GM12878 (cell line): Measurements from ENCODE around the gene SPATA24. TPM values are rescaled to one million over a fixed set of nuclear protein-coding genes. Genes with fewer than 3 reads are reported as not detected.
A peak's percentile ranks its signal among the peaks of the same experiment; 100 is the strongest.

Experiments
- ATAC-seq: fragments of 200-7000 bp; cut with Tn5 transposase; 3 replicates; pipeline ENCODE4 v1.9.1; 2020; ENCODE audit warnings: mild to moderate bottlenecking, moderate library complexity
- BruUV-seq: library from RNA; stranded (reverse); fragments of 400-500 nt; replicated peaks from 2 replicates; lab custom pipeline; 2021; lab: Mats Ljungman, UMichigan
- CTCF ChIA-PET: fragments of 300-600 bp; sonication (Branson Sonifier 250); formaldehyde crosslinking; extraction: SDS; loops from one replicate; lab custom pipeline; 2021; ENCODE audit warnings: inconsistent platforms; lab: Yijun Ruan, JAX
- POLR2A ChIA-PET: fragments of 350-600 bp; formaldehyde crosslinking; extraction: SDS; loops from one replicate; lab custom pipeline; 2021; ENCODE audit warnings: inconsistent platforms; lab: Charles Lee
- RAD21 ChIA-PET: fragments of 300-600 bp; sonication (Branson Sonifier 250); formaldehyde crosslinking; loops from one replicate; lab custom pipeline; 2023; ENCODE audit warnings: antibody characterized with exemption; ENCODE audit not compliant: unreplicated experiment; lab: Charles Lee
- SMC1A ChIA-PET: fragments of 300-600 bp; sonication (Branson Sonifier 250); formaldehyde crosslinking; loops from one replicate; lab custom pipeline; 2023; ENCODE audit not compliant: unreplicated experiment, uncharacterized antibody; lab: Charles Lee
- DNase-seq: peaks from one replicate; pipeline ENCODE4 v3.0.0-alpha.2; 2011; ENCODE audit warnings: low read depth, low spot score
- FAIRE-seq: peaks from 3 replicates; lab custom pipeline; 2011; peaks lifted over from hg19 to GRCh38; lab: Jason Lieb, UNC
- H2AFZ ChIP-seq: 2 replicates; pipeline ENCODE4 v1.6.0; 2011; ENCODE audit warnings: low read depth, low read length, control low read depth; ENCODE audit not compliant: control insufficient read depth
- H3K27ac ChIP-seq: 2 replicates; pipeline ENCODE4 v1.5.1; 2011; ENCODE audit warnings: control low read depth; ENCODE audit not compliant: control insufficient read depth, insufficient read depth
- H3K27me3 ChIP-seq, 2 experiments: replicated peaks in 1 of 2; 2 replicates each; pipeline versions ENCODE4 v1.6.0 to v1.6.1; 2011; ENCODE audit warnings: low read length in 1 of 2; ENCODE audit not compliant: control insufficient read depth in 2 of 2, insufficient read depth in 2 of 2
- H3K36me3 ChIP-seq, 2 experiments: 2 replicates each; pipeline ENCODE4 v1.5.1; 2011; ENCODE audit warnings: low read length in 1 of 2; ENCODE audit not compliant: control insufficient read depth in 2 of 2, insufficient read depth in 2 of 2
- H3K4me1 ChIP-seq: 2 replicates; pipeline ENCODE4 v1.6.1; 2011; ENCODE audit warnings: mild to moderate bottlenecking, low read length, moderate library complexity, mixed read lengths; ENCODE audit not compliant: control insufficient read depth, insufficient read depth
- H3K4me2 ChIP-seq: 2 replicates; pipeline ENCODE4 v1.6.0; 2011; ENCODE audit warnings: control low read depth; ENCODE audit not compliant: control insufficient read depth, insufficient read depth
- H3K4me3 ChIP-seq: fragments of 200-600 bp; sonication (generic); 2 replicates; pipeline ENCODE4 v1.5.1; 2016
- H3K79me2 ChIP-seq: 2 replicates; pipeline ENCODE4 v1.6.0; 2011; ENCODE audit warnings: low read length; ENCODE audit not compliant: control insufficient read depth, insufficient read depth
- H3K9ac ChIP-seq: 2 replicates; pipeline ENCODE4 v1.8.0; 2011; ENCODE audit warnings: low read length, control low read depth, mixed read lengths; ENCODE audit not compliant: control insufficient read depth, insufficient read depth
- H3K9me3 ChIP-seq: replicated peaks from 3 replicates; pipeline ENCODE4 v1.5.1; 2011; ENCODE audit warnings: mild to moderate bottlenecking, low read length; ENCODE audit not compliant: control insufficient read depth, insufficient read depth
- H4K20me1 ChIP-seq: 2 replicates; pipeline ENCODE4 v1.6.0; 2011; ENCODE audit not compliant: control insufficient read depth, insufficient read depth
- IKZF1 ChIP-seq: fragments of 450-650 bp; conservative IDR thresholded peaks from 2 replicates; pipeline ENCODE4 v1.6.1; 2017; ENCODE audit warnings: antibody characterized with exemption, mild to moderate bottlenecking
- IKZF2 ChIP-seq, 2 experiments: fragments of 450-650 bp; IDR thresholded peaks; 2 replicates each; pipeline ENCODE4 v1.6.1; 2017; ENCODE audit warnings: mild to moderate bottlenecking in 2 of 2, moderate library complexity in 2 of 2
- NFXL1 ChIP-seq: fragments of 450-650 bp; IDR thresholded peaks from 2 replicates; pipeline ENCODE4 v1.6.1; 2017; ENCODE audit warnings: antibody characterized with exemption, mild to moderate bottlenecking, borderline replicate concordance
- RAD21 ChIP-seq: IDR thresholded peaks from 2 replicates; pipeline ENCODE4 v1.6.1; 2011; ENCODE audit warnings: mild to moderate bottlenecking, low read depth, low read length, moderate library complexity; ENCODE audit not compliant: insufficient read depth
- WGBS: methylation state at CpG from one replicate; pipeline ENCODE4 v1.1.6; 2016; ENCODE audit warnings: low lambda C conversion rate; ENCODE audit not compliant: insufficient replicate concordance, insufficient coverage; ENCODE audit errors: missing lambda C conversion rate; 5-methylcytosine and 5-hydroxymethylcytosine counted together
- in situ Hi-C: fragments of 300-500 bp; cut with MboI; formaldehyde crosslinking; loops from 9 replicates; pipeline ENCODE4 v1.14.3; 2018; ENCODE audit warnings: mixed read lengths
- intact Hi-C: fragments of 100-400 bp; cut with micrococcal nuclease; formaldehyde crosslinking; loops from one replicate; pipeline ENCODE4 v1.14.2; 2022; ENCODE audit not compliant: unreplicated experiment
- polyA plus RNA-seq, 11 experiments: library from polyadenylated mRNA; depleted of rRNA in 4 of 11; unstranded in 6 of 11; stranded (reverse) in 5 of 11; fragments of >200 nt; fragmentation: Nextera tagmentation in 4 of 11; fragmentation: Illumina TruSeq in 1 of 11; extraction: Ambion mirVana in 4 of 11; extraction: Trizol in 1 of 11; gene quantifications; 1 replicate in 1 of 11; 2 replicates in 10 of 11; pipeline versions ENCODE4 v1.2.1 to v1.2.3, GENCODE V29; 2011 to 2016; ENCODE audit warnings: inconsistent platforms in 2 of 11, missing spikeins in 2 of 11, low read depth in 1 of 11
- total RNA-seq, 4 experiments: library from RNA; depleted of rRNA in 3 of 4; stranded (reverse); fragments of >200 nt in 3 of 4; fragmentation: Illumina TruSeq in 1 of 4; extraction: Trizol in 1 of 4; gene quantifications; 2 replicates each; pipeline versions ENCODE4 v1.2.1 to v1.2.3, GENCODE V29; 2013 to 2021
- TF ChIP-seq, protein P1 (sequence below): fragments of 450-650 bp; IDR thresholded peaks from 2 replicates; pipeline ENCODE4 v1.6.1; 2017; ENCODE audit warnings: mild to moderate bottlenecking, moderate library complexity
- TF ChIP-seq, protein P2 (sequence below), 3 experiments: IDR thresholded peaks in 2 of 3; conservative IDR thresholded peaks in 1 of 3; 2 replicates each; pipeline ENCODE4 v1.5.1; 2011; ENCODE audit warnings: low read depth in 3 of 3, low read length in 3 of 3, mild to moderate bottlenecking in 3 of 3, control low read depth in 2 of 3, moderate library complexity in 2 of 3, inconsistent platforms in 1 of 3, mixed read lengths in 1 of 3; ENCODE audit not compliant: control insufficient read depth in 2 of 3, insufficient read depth in 1 of 3; ENCODE audit errors: extremely low read depth in 1 of 3

The SPATA24 gene
- total and polyA plus RNA-seq, 10 of the 15 experiments (the other 5 are each of a cell fraction or from before 2014, with no cell fraction given) = 4.1 to 9.8 (median 7.3) TPM

DNA sequence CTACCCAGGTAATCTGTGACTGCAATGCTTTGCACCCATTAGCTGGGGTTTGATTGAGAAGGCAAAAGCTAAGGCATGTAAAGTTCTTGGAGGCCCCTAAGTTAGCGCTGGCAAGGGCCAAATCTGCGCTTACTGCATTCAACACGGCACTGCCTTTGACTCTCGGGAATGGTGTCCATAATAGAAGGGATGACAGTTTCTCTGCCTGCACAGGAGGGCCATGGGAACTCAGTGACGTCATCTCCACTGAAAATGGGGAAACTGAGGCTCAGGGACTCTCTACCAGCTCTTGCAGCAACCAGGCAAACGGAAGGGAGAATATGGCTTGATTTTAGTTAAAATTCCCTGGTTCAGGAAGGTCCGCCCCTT lies 487 bp downstream of the SPATA24 start (continued):
- TF ChIP-seq, protein P1, sequence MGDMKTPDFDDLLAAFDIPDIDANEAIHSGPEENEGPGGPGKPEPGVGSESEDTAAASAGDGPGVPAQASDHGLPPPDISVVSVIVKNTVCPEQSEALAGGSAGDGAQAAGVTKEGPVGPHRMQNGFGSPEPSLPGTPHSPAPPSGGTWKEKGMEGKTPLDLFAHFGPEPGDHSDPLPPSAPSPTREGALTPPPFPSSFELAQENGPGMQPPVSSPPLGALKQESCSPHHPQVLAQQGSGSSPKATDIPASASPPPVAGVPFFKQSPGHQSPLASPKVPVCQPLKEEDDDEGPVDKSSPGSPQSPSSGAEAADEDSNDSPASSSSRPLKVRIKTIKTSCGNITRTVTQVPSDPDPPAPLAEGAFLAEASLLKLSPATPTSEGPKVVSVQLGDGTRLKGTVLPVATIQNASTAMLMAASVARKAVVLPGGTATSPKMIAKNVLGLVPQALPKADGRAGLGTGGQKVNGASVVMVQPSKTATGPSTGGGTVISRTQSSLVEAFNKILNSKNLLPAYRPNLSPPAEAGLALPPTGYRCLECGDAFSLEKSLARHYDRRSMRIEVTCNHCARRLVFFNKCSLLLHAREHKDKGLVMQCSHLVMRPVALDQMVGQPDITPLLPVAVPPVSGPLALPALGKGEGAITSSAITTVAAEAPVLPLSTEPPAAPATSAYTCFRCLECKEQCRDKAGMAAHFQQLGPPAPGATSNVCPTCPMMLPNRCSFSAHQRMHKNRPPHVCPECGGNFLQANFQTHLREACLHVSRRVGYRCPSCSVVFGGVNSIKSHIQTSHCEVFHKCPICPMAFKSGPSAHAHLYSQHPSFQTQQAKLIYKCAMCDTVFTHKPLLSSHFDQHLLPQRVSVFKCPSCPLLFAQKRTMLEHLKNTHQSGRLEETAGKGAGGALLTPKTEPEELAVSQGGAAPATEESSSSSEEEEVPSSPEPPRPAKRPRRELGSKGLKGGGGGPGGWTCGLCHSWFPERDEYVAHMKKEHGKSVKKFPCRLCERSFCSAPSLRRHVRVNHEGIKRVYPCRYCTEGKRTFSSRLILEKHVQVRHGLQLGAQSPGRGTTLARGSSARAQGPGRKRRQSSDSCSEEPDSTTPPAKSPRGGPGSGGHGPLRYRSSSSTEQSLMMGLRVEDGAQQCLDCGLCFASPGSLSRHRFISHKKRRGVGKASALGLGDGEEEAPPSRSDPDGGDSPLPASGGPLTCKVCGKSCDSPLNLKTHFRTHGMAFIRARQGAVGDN = peak; percentile 17; the same call in 1 of the 2 replicates

DNA sequence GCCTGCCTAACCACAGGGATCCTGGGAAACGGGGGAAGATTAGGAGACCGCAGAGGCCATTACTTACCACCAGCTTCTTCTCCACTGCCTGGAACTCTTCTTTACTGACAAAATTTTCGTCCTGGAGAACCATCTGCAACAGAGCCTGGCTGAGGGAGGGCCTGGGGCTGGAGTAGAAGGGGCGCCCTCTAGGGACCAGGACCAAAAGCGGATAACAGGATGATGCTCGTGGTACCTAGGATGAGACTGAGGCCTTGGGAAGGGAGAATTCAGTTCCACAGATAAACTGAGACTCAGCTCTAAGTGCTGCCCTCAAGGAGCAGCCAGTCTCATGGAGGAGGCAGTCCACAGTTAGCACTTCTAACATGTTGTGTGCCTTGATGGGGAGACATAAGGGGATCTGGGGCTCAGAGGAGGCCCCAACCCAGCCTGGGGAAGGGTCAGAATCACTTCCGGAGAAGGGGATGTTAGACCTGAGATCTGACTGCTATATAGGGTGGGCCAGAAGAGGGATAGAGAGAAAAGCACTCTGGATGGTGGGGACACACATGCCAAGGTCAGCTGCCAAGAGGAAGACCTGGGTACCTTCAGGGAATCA lies 1.2 kb downstream of the SPATA24 start:
- intact Hi-C loops (no loop called here), in situ Hi-C loops (no loop called here)
- Histone ChIP-seq H3K79me2 (peaks cover 3% of the 10 kb centered on the region; the same call in 1 of the 2 replicates), H3K4me1 (peaks cover 36% of the 10 kb centered on the region), H2AFZ (no peak overlapping the region), H4K20me1 (no peaks in the 10 kb centered on the region), H3K27ac (peak overlapping the region; percentile 83), H3K36me3 (no peaks in the 10 kb centered on the region; a peak in 1 of 4 replicates), H3K27me3 (no peaks in the 10 kb centered on the region), H3K9ac (no peak overlapping the region; the same call in 1 of the 2 replicates), H3K9me3 (no peaks in the 10 kb centered on the region; the same call in 2 of the 3 replicates), H3K4me2 (peak overlapping the region; percentile 98), H3K4me3 (peak overlapping the region; percentile 74)
- no TSS peak for BruUV-seq
- ChIA-PET SMC1A (interaction anchor here (1.3 to 5.0 kb wide), 7 partner anchors 12 to 130 kb away, joined by 3 to 19 read pairs (median 7); partner anchors contain the start of genes MZB1 and PAIP2), POLR2A (interaction anchor here (0.6 to 7.0 kb wide), 11 partner anchors 8 to 248 kb away, joined by 3 to 74 read pairs (median 3); partner anchors contain the start of genes DNAJC18, MZB1 and PAIP2), CTCF (interaction anchor here (0.7 to 3.5 kb wide), 17 partner anchors 11 to 249 kb away, joined by 3 to 26 read pairs (median 4); partner anchors contain the start of genes DNAJC18, MATR3 and MZB1), RAD21 (interaction anchor here (1.2 to 3.1 kb wide), 6 partner anchors 12 to 152 kb away, joined by 3 to 17 read pairs (median 12); partner anchors contain the start of gene MZB1)
- no peak for FAIRE-seq
- DNase-seq = no peak
- ATAC-seq = no peak
- 46% methylated on average over 7 of the region's 7 CpGs for WGBS
- TF ChIP-seq NFXL1 = no peak
- 0 out of 2 replicates have a peak, but pooled peaks have one; percentile 16 for TF ChIP-seq IKZF1
- TF ChIP-seq IKZF2 (IDR thresholded peaks at IDR 0.05) = 0 out of 4 replicates have a peak, but pooled peaks of 1 of the 2 experiments have one; percentile 26
- TF ChIP-seq, protein P2, sequence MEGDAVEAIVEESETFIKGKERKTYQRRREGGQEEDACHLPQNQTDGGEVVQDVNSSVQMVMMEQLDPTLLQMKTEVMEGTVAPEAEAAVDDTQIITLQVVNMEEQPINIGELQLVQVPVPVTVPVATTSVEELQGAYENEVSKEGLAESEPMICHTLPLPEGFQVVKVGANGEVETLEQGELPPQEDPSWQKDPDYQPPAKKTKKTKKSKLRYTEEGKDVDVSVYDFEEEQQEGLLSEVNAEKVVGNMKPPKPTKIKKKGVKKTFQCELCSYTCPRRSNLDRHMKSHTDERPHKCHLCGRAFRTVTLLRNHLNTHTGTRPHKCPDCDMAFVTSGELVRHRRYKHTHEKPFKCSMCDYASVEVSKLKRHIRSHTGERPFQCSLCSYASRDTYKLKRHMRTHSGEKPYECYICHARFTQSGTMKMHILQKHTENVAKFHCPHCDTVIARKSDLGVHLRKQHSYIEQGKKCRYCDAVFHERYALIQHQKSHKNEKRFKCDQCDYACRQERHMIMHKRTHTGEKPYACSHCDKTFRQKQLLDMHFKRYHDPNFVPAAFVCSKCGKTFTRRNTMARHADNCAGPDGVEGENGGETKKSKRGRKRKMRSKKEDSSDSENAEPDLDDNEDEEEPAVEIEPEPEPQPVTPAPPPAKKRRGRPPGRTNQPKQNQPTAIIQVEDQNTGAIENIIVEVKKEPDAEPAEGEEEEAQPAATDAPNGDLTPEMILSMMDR (IDR thresholded peaks at IDR 0.05 in 2 of 3, conservative IDR thresholded peaks at IDR 0.05 in 1 of 3; ENCODE audit: control insufficient read depth in 2 of 3, extremely low read depth in 1 of 3, insufficient read depth in 1 of 3, low read depth in 3 of 3, low read length in 3 of 3) = peak; percentile 32 to 50 (median 49); a peak in 5 of 6 replicates
- peak; percentile 31; the same call in 1 of the 2 replicates for TF ChIP-seq RAD21
